Measurements from ENCODE around the gene PPP1R13L.

DNA sequence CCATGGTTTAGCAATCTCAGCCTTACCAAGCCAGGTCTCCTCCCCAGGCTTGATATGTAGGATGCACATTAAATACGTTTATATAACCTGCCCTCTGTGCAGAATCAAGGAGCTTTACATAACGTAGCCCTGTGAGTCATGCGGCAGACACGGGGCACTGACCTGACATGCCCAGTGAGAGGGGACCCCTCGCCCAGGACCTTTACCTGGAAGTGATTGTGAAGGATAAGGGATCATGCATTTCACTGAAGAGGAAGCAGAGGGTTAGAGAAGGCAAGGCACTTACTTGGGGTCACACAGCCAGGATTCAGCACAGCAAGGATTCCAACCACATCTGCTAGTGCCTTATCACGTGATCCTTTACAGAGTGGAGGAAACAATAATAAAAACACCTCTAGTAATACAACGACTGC, 44.0 kb upstream of the PPP1R13L start:
- TF ChIP-seq POLR2AphosphoS5 (IDR thresholded peaks at IDR 0.05) (no peak), EZH2 (IDR thresholded peaks at IDR 0.05; ENCODE audit: borderline replicate concordance, insufficient read depth, low read length, poor library complexity, severe bottlenecking) (no peak), SMC3 (conservative IDR thresholded peaks at IDR 0.05; ENCODE audit: poor library complexity) (no peak)
- TF ChIP-seq, protein P1, sequence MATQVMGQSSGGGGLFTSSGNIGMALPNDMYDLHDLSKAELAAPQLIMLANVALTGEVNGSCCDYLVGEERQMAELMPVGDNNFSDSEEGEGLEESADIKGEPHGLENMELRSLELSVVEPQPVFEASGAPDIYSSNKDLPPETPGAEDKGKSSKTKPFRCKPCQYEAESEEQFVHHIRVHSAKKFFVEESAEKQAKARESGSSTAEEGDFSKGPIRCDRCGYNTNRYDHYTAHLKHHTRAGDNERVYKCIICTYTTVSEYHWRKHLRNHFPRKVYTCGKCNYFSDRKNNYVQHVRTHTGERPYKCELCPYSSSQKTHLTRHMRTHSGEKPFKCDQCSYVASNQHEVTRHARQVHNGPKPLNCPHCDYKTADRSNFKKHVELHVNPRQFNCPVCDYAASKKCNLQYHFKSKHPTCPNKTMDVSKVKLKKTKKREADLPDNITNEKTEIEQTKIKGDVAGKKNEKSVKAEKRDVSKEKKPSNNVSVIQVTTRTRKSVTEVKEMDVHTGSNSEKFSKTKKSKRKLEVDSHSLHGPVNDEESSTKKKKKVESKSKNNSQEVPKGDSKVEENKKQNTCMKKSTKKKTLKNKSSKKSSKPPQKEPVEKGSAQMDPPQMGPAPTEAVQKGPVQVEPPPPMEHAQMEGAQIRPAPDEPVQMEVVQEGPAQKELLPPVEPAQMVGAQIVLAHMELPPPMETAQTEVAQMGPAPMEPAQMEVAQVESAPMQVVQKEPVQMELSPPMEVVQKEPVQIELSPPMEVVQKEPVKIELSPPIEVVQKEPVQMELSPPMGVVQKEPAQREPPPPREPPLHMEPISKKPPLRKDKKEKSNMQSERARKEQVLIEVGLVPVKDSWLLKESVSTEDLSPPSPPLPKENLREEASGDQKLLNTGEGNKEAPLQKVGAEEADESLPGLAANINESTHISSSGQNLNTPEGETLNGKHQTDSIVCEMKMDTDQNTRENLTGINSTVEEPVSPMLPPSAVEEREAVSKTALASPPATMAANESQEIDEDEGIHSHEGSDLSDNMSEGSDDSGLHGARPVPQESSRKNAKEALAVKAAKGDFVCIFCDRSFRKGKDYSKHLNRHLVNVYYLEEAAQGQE (IDR thresholded peaks at IDR 0.05; ENCODE audit: borderline replicate concordance) = no peak
- TF ChIP-seq, protein P2, sequence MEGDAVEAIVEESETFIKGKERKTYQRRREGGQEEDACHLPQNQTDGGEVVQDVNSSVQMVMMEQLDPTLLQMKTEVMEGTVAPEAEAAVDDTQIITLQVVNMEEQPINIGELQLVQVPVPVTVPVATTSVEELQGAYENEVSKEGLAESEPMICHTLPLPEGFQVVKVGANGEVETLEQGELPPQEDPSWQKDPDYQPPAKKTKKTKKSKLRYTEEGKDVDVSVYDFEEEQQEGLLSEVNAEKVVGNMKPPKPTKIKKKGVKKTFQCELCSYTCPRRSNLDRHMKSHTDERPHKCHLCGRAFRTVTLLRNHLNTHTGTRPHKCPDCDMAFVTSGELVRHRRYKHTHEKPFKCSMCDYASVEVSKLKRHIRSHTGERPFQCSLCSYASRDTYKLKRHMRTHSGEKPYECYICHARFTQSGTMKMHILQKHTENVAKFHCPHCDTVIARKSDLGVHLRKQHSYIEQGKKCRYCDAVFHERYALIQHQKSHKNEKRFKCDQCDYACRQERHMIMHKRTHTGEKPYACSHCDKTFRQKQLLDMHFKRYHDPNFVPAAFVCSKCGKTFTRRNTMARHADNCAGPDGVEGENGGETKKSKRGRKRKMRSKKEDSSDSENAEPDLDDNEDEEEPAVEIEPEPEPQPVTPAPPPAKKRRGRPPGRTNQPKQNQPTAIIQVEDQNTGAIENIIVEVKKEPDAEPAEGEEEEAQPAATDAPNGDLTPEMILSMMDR (IDR thresholded peaks at IDR 0.05; ENCODE audit: poor library complexity, severe bottlenecking) = no peak
